WTC11 (cell line): Measurements from ENCODE around the gene TMEM121. TPM values are rescaled to one million over a fixed set of nuclear protein-coding genes. Genes with fewer than 3 reads are reported as not detected.

Experiments
- ATAC-seq: fragments of 200-7000 bp; cut with Tn5 transposase; 2 replicates; pipeline ENCODE4 v1.10.0; 2021; ENCODE audit warnings: mild to moderate bottlenecking, moderate library complexity
- CTCF ChIA-PET: fragments of 300-600 bp; sonication (Branson Sonifier 250); formaldehyde crosslinking; loops from one replicate; lab custom pipeline; 2021; ENCODE audit warnings: antibody characterized with exemption; lab: Charles Lee
- POLR2A ChIA-PET: fragments of 350-600 bp; sonication (Branson Sonifier 250); formaldehyde crosslinking; loops from one replicate; lab custom pipeline; 2021; ENCODE audit warnings: antibody characterized with exemption; lab: Charles Lee
- DNase-seq: peaks from one replicate; pipeline ENCODE4 v3.0.0; 2021; ENCODE audit warnings: low spot score
- H3K27ac Mint-ChIP-seq: 2 replicates; pipeline ENCODE4 v1.8.0; 2021; ENCODE audit warnings: mixed read lengths
- H3K27me3 Mint-ChIP-seq: 2 replicates; pipeline ENCODE4 v1.8.0; 2021; ENCODE audit warnings: low read depth, mild to moderate bottlenecking, moderate library complexity, mixed read lengths
- H3K36me3 Mint-ChIP-seq: 2 replicates; pipeline ENCODE4 v1.8.0; 2021; ENCODE audit warnings: mixed read lengths
- H3K4me1 Mint-ChIP-seq: 2 replicates; pipeline ENCODE4 v1.8.0; 2022; ENCODE audit warnings: mixed read lengths
- H3K4me3 Mint-ChIP-seq: 2 replicates; pipeline ENCODE4 v1.8.0; 2021; ENCODE audit warnings: mild to moderate bottlenecking, moderate library complexity, mixed read lengths
- H3K9me3 Mint-ChIP-seq: 2 replicates; pipeline ENCODE4 v1.8.0; 2021; ENCODE audit warnings: mixed read lengths
- ESRRA ChIP-seq: sonication (generic); formaldehyde crosslinking; IDR thresholded peaks from 2 replicates; pipeline ENCODE4 v1.8.1; 2022; ENCODE audit warnings: mild to moderate bottlenecking, missing genetic modification reagents, borderline replicate concordance
- FOXP1 ChIP-seq: sonication (generic); formaldehyde crosslinking; IDR thresholded peaks from 2 replicates; pipeline ENCODE4 v1.8.0; 2022; ENCODE audit warnings: missing genetic modification reagents, mild to moderate bottlenecking, moderate library complexity, borderline replicate concordance
- HMGA2 ChIP-seq: fragments of 250-450 bp; sonication (Bioruptor Pico); IDR thresholded peaks from 2 replicates; pipeline ENCODE4 v1.4.0; 2021; ENCODE audit warnings: mild to moderate bottlenecking, moderate library complexity
- NR2C2 ChIP-seq: sonication (generic); formaldehyde crosslinking; IDR thresholded peaks from 2 replicates; pipeline ENCODE4 v1.8.0; 2022; ENCODE audit warnings: mild to moderate bottlenecking, missing genetic modification reagents
- RELA ChIP-seq: sonication (generic); formaldehyde crosslinking; IDR thresholded peaks from 2 replicates; pipeline ENCODE4 v1.8.1; 2022; ENCODE audit warnings: missing genetic modification reagents, mild to moderate bottlenecking, borderline replicate concordance
- SMAD3 ChIP-seq: sonication (generic); formaldehyde crosslinking; IDR thresholded peaks from 2 replicates; pipeline ENCODE4 v1.8.0; 2022; ENCODE audit warnings: missing genetic modification reagents, mild to moderate bottlenecking, borderline replicate concordance
- TEAD1 ChIP-seq: sonication (generic); formaldehyde crosslinking; IDR thresholded peaks from 2 replicates; pipeline ENCODE4 v1.8.0; 2022; ENCODE audit warnings: mild to moderate bottlenecking, missing genetic modification reagents
- ZNF423 ChIP-seq: fragments of 250-450 bp; sonication (Bioruptor Pico); IDR thresholded peaks from 2 replicates; pipeline ENCODE4 v2.1.2; 2022; ENCODE audit warnings: mild to moderate bottlenecking, moderate library complexity
- total RNA-seq: library from RNA; stranded (reverse); gene quantifications from 3 replicates; pipeline ENCODE4 v1.2.3, GENCODE V29; 2021
- TF ChIP-seq, protein P1 (sequence below): fragments of 200-600 bp; IDR thresholded peaks from 2 replicates; pipeline ENCODE4 v1.8.0; 2022; ENCODE audit warnings: antibody characterized with exemption
- TF ChIP-seq, protein P2 (sequence below): fragments of 250-450 bp; sonication (Bioruptor Pico); IDR thresholded peaks from 2 replicates; pipeline ENCODE4 v1.9.0; 2021; ENCODE audit warnings: mild to moderate bottlenecking, borderline replicate concordance
- TF ChIP-seq, protein P3 (sequence below): sonication (generic); formaldehyde crosslinking; IDR thresholded peaks from 2 replicates; pipeline ENCODE4 v1.8.0; 2022; ENCODE audit warnings: mild to moderate bottlenecking, missing genetic modification reagents
- TF ChIP-seq, protein P4 (sequence below): sonication (generic); formaldehyde crosslinking; IDR thresholded peaks from 2 replicates; pipeline ENCODE4 v1.8.0; 2023; ENCODE audit warnings: missing genetic modification reagents, mild to moderate bottlenecking, borderline replicate concordance
- TF ChIP-seq, protein P5 (sequence below): sonication (generic); formaldehyde crosslinking; IDR thresholded peaks from 2 replicates; pipeline ENCODE4 v1.8.0; 2022; ENCODE audit warnings: mild to moderate bottlenecking, missing genetic modification reagents
- TF ChIP-seq, protein P6 (sequence below): sonication (generic); formaldehyde crosslinking; IDR thresholded peaks from 2 replicates; pipeline ENCODE4 v1.8.1; 2022; ENCODE audit warnings: missing genetic modification reagents, borderline replicate concordance
- TF ChIP-seq, protein P7 (sequence below): sonication (generic); formaldehyde crosslinking; IDR thresholded peaks from 2 replicates; pipeline ENCODE4 v1.8.0; 2022; ENCODE audit warnings: missing genetic modification reagents

TMEM121 gene
- total RNA-seq, 1 experiment from 2014 or later: 0.81 TPM

DNA sequence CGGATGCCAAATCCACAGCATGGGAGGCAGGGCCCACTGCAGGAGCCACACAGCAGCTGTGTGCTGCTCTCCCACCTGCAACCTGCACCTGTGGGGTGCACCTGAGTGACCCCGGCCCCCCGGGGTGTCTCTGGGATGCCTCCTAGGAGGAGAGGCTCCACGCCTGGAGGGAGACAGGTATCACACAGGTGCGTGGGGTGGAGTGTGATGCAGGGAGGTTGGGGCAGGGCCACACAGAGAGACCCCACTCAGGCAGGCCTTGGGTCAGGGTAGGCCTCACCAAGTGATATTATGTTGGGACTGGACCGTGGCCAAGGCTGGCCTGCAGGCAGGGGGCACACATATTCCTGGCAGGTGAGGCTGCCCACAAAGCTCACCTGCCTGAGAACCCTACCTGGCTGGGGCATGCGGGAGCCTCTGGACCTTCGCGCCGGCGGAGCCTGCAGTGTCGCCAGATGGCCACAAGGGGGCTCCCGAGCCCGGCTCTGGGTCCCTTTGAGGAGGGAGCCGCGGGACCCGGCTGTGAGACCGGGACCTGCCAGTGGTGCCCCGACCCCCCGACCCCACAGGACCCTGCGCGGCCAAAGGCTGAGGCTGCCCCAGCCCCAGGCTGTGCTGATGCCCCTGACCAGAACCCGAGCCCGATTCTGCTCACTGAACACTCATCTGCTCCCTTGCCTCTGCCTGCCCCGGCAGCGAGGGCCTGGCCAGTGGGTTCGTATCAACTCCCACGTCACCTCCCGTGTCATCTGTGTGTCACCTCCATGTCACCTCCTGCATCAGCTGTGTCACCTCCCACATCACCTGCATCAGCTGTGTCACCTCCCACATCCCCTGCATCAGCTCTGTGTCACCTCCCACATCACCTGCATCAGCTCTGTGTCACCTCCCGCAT is 11.4 kb downstream of the TMEM121 start:
- H3K4me3 Mint-ChIP-seq: no peak overlapping the region
- TF ChIP-seq ESRRA: no peak
- TF ChIP-seq, protein P1, sequence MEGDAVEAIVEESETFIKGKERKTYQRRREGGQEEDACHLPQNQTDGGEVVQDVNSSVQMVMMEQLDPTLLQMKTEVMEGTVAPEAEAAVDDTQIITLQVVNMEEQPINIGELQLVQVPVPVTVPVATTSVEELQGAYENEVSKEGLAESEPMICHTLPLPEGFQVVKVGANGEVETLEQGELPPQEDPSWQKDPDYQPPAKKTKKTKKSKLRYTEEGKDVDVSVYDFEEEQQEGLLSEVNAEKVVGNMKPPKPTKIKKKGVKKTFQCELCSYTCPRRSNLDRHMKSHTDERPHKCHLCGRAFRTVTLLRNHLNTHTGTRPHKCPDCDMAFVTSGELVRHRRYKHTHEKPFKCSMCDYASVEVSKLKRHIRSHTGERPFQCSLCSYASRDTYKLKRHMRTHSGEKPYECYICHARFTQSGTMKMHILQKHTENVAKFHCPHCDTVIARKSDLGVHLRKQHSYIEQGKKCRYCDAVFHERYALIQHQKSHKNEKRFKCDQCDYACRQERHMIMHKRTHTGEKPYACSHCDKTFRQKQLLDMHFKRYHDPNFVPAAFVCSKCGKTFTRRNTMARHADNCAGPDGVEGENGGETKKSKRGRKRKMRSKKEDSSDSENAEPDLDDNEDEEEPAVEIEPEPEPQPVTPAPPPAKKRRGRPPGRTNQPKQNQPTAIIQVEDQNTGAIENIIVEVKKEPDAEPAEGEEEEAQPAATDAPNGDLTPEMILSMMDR: peak; percentile 94
- TF ChIP-seq, protein P2, sequence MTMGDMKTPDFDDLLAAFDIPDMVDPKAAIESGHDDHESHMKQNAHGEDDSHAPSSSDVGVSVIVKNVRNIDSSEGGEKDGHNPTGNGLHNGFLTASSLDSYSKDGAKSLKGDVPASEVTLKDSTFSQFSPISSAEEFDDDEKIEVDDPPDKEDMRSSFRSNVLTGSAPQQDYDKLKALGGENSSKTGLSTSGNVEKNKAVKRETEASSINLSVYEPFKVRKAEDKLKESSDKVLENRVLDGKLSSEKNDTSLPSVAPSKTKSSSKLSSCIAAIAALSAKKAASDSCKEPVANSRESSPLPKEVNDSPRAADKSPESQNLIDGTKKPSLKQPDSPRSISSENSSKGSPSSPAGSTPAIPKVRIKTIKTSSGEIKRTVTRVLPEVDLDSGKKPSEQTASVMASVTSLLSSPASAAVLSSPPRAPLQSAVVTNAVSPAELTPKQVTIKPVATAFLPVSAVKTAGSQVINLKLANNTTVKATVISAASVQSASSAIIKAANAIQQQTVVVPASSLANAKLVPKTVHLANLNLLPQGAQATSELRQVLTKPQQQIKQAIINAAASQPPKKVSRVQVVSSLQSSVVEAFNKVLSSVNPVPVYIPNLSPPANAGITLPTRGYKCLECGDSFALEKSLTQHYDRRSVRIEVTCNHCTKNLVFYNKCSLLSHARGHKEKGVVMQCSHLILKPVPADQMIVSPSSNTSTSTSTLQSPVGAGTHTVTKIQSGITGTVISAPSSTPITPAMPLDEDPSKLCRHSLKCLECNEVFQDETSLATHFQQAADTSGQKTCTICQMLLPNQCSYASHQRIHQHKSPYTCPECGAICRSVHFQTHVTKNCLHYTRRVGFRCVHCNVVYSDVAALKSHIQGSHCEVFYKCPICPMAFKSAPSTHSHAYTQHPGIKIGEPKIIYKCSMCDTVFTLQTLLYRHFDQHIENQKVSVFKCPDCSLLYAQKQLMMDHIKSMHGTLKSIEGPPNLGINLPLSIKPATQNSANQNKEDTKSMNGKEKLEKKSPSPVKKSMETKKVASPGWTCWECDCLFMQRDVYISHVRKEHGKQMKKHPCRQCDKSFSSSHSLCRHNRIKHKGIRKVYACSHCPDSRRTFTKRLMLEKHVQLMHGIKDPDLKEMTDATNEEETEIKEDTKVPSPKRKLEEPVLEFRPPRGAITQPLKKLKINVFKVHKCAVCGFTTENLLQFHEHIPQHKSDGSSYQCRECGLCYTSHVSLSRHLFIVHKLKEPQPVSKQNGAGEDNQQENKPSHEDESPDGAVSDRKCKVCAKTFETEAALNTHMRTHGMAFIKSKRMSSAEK: no peak
- TF ChIP-seq, protein P3, sequence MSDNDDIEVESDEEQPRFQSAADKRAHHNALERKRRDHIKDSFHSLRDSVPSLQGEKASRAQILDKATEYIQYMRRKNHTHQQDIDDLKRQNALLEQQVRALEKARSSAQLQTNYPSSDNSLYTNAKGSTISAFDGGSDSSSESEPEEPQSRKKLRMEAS (CRISPR knock-in tag): no peak
- TF ChIP-seq TEAD1: no peak
- CTCF ChIA-PET: interaction anchor here (0.6 to 1.5 kb wide), 4 partner anchors 11 to 57 kb away, joined by 3 to 4 read pairs (median 3); no protein-coding TSS in a partner anchor
- POLR2A ChIA-PET: no interaction called here
- peaks cover 48% of the 10 kb centered on the region for H3K9me3 Mint-ChIP-seq
- H3K4me1 Mint-ChIP-seq: no peaks in the 10 kb centered on the region
- H3K36me3 Mint-ChIP-seq: peaks cover 33% of the 10 kb centered on the region
- DNase-seq (peak; percentile 73), ATAC-seq (peak; percentile 92)
- no peak overlapping the region for H3K27ac Mint-ChIP-seq
- H3K27me3 Mint-ChIP-seq: peaks cover 22% of the 10 kb centered on the region

DNA sequence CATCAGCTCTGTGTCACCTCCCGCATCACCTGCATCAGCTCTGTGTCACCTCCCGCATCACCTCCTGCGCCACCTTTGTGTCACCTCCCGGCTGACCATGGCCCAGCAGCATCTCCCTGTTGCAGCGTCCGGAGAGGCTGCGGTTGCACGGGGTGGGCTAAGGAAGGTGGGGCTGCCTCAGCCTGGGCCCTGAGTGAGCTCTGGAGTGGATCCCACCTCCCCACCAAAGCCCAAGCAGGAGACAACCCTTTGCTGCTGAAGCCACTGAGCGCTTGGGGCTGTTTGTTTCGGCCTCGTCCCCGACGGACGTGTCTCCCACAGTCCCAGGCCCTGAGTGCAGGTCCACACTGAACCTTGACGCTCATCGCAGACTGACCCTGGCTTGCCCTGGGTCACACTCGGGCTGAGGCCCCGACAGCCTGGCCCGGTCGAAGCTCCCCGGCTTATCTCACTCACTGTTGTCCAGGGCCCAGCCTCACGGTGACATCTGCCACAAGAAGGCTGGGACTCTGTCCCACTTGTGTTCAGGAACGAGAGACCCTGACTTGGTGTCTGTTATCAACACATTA is 12.2 kb downstream of the TMEM121 start:
- POLR2A ChIA-PET: no interaction called here
- Mint-ChIP-seq H3K9me3 (peaks cover 50% of the 10 kb centered on the region), H3K36me3 (peaks cover 34% of the 10 kb centered on the region), H3K27me3 (peaks cover 20% of the 10 kb centered on the region), H3K27ac (no peak overlapping the region), H3K4me3 (no peak overlapping the region), H3K4me1 (no peaks in the 10 kb centered on the region)
- CTCF ChIA-PET: no interaction called here
- DNase-seq (no peak), ATAC-seq (no peak)
- TF ChIP-seq, protein P4, sequence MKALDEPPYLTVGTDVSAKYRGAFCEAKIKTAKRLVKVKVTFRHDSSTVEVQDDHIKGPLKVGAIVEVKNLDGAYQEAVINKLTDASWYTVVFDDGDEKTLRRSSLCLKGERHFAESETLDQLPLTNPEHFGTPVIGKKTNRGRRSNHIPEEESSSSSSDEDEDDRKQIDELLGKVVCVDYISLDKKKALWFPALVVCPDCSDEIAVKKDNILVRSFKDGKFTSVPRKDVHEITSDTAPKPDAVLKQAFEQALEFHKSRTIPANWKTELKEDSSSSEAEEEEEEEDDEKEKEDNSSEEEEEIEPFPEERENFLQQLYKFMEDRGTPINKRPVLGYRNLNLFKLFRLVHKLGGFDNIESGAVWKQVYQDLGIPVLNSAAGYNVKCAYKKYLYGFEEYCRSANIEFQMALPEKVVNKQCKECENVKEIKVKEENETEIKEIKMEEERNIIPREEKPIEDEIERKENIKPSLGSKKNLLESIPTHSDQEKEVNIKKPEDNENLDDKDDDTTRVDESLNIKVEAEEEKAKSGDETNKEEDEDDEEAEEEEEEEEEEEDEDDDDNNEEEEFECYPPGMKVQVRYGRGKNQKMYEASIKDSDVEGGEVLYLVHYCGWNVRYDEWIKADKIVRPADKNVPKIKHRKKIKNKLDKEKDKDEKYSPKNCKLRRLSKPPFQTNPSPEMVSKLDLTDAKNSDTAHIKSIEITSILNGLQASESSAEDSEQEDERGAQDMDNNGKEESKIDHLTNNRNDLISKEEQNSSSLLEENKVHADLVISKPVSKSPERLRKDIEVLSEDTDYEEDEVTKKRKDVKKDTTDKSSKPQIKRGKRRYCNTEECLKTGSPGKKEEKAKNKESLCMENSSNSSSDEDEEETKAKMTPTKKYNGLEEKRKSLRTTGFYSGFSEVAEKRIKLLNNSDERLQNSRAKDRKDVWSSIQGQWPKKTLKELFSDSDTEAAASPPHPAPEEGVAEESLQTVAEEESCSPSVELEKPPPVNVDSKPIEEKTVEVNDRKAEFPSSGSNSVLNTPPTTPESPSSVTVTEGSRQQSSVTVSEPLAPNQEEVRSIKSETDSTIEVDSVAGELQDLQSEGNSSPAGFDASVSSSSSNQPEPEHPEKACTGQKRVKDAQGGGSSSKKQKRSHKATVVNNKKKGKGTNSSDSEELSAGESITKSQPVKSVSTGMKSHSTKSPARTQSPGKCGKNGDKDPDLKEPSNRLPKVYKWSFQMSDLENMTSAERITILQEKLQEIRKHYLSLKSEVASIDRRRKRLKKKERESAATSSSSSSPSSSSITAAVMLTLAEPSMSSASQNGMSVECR: no peak
- no peak for TF ChIP-seq RELA
- TF ChIP-seq, protein P5, sequence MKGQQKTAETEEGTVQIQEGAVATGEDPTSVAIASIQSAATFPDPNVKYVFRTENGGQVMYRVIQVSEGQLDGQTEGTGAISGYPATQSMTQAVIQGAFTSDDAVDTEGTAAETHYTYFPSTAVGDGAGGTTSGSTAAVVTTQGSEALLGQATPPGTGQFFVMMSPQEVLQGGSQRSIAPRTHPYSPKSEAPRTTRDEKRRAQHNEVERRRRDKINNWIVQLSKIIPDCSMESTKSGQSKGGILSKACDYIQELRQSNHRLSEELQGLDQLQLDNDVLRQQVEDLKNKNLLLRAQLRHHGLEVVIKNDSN (CRISPR knock-in tag): no peak
- no peak for TF ChIP-seq NR2C2
- TF ChIP-seq FOXP1 (CRISPR knock-in tag): no peak
- no peak for TF ChIP-seq SMAD3 (CRISPR knock-in tag)
- TF ChIP-seq, protein P6, sequence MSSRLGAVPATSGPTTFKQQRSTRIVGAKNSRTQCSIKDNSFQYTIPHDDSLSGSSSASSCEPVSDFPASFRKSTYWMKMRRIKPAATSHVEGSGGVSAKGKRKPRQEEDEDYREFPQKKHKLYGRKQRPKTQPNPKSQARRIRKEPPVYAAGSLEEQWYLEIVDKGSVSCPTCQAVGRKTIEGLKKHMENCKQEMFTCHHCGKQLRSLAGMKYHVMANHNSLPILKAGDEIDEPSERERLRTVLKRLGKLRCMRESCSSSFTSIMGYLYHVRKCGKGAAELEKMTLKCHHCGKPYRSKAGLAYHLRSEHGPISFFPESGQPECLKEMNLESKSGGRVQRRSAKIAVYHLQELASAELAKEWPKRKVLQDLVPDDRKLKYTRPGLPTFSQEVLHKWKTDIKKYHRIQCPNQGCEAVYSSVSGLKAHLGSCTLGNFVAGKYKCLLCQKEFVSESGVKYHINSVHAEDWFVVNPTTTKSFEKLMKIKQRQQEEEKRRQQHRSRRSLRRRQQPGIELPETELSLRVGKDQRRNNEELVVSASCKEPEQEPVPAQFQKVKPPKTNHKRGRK: no peak
- TF ChIP-seq HMGA2 (CRISPR knock-in tag): no peak
- TF ChIP-seq, protein P7, sequence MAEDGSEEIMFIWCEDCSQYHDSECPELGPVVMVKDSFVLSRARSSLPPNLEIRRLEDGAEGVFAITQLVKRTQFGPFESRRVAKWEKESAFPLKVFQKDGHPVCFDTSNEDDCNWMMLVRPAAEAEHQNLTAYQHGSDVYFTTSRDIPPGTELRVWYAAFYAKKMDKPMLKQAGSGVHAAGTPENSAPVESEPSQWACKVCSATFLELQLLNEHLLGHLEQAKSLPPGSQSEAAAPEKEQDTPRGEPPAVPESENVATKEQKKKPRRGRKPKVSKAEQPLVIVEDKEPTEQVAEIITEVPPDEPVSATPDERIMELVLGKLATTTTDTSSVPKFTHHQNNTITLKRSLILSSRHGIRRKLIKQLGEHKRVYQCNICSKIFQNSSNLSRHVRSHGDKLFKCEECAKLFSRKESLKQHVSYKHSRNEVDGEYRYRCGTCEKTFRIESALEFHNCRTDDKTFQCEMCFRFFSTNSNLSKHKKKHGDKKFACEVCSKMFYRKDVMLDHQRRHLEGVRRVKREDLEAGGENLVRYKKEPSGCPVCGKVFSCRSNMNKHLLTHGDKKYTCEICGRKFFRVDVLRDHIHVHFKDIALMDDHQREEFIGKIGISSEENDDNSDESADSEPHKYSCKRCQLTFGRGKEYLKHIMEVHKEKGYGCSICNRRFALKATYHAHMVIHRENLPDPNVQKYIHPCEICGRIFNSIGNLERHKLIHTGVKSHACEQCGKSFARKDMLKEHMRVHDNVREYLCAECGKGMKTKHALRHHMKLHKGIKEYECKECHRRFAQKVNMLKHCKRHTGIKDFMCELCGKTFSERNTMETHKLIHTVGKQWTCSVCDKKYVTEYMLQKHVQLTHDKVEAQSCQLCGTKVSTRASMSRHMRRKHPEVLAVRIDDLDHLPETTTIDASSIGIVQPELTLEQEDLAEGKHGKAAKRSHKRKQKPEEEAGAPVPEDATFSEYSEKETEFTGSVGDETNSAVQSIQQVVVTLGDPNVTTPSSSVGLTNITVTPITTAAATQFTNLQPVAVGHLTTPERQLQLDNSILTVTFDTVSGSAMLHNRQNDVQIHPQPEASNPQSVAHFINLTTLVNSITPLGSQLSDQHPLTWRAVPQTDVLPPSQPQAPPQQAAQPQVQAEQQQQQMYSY: no peak
- no peak for TF ChIP-seq ZNF423
